Stimulated activated naive CD8-positive, alpha-beta T cell treated with anti-CD3 and anti-CD28 coated beads, Interleukin-15, amount 100 ng/mL, for 72 hours (primary cell): ENCODE data around the gene AXIN1.

ENCODE experiments used
- ATAC-seq: fragments of 150-1000 bp; cut with Tn5 transposase; 2 replicates; pipeline ENCODE4 v1.10.0; 2021; ENCODE audit warnings: mild to moderate bottlenecking, moderate library complexity
- DNase-seq, 2 donors: peaks; one replicate each; pipeline ENCODE4 v3.0.0; 2021 to 2022
- H3K27ac Mint-ChIP-seq, 2 donors: one replicate each; pipeline ENCODE4 v1.8.0; 2022; ENCODE audit warnings: mild to moderate bottlenecking in 2 of 2, mixed read lengths in 2 of 2, moderate library complexity in 2 of 2
- H3K27me3 Mint-ChIP-seq: one replicate; pipeline ENCODE4 v1.8.0; 2022; ENCODE audit warnings: mixed read lengths
- H3K4me1 Mint-ChIP-seq: one replicate; pipeline ENCODE4 v1.8.0; 2022; ENCODE audit warnings: mild to moderate bottlenecking, mixed read lengths
- H3K4me3 Mint-ChIP-seq, 2 donors: one replicate each; pipeline ENCODE4 v1.8.0; 2022; ENCODE audit warnings: mild to moderate bottlenecking in 2 of 2, mixed read lengths in 2 of 2, moderate library complexity in 1 of 2
- H3K9me3 Mint-ChIP-seq, 2 donors: one replicate each; pipeline ENCODE4 v1.8.0; 2022; ENCODE audit warnings: mixed read lengths in 2 of 2

AXIN1 gene

GRCh38 chr16:293043-293775 lies 59.3 kb downstream of the AXIN1 start:
- Mint-ChIP-seq H3K9me3 (no peaks in the 10 kb centered on the region), H3K4me1 (no peaks in the 10 kb centered on the region), H3K4me3 (no peak overlapping the region)

GRCh38 chr16:291539-291938 lies 61.0 kb downstream of the AXIN1 start:
- Mint-ChIP-seq H3K4me3 (no peak overlapping the region), H3K4me1 (no peaks in the 10 kb centered on the region), H3K27me3 (no peaks in the 10 kb centered on the region), H3K9me3 (no peaks in the 10 kb centered on the region), H3K27ac (peak overlapping the region in 1 of 2 donors; percentile 34)
- ATAC-seq (no peak), DNase-seq (no peak)

More at GRCh38 chr16:293043-293775, 59.3 kb downstream of the AXIN1 start:
- ATAC-seq: no peak
- H3K27ac Mint-ChIP-seq: no peak overlapping the region
- H3K27me3 Mint-ChIP-seq: no peaks in the 10 kb centered on the region
- DNase-seq: no peak

GRCh38 chr16:290681-291405 lies 61.7 kb downstream of the AXIN1 start:
- no peak for ATAC-seq
- H3K9me3 Mint-ChIP-seq: no peaks in the 10 kb centered on the region
- no peak for DNase-seq
- no peak overlapping the region for H3K4me3 Mint-ChIP-seq
- H3K27me3 Mint-ChIP-seq: no peaks in the 10 kb centered on the region
- no peaks in the 10 kb centered on the region for H3K4me1 Mint-ChIP-seq
- no peak overlapping the region for H3K27ac Mint-ChIP-seq

GRCh38 chr16:290015-290680 lies 62.4 kb downstream of the AXIN1 start:
- Mint-ChIP-seq H3K4me1 (no peaks in the 10 kb centered on the region), H3K27ac (peak overlapping the region in 1 of 2 donors; percentile 48), H3K4me3 (no peak overlapping the region), H3K9me3 (no peaks in the 10 kb centered on the region), H3K27me3 (no peaks in the 10 kb centered on the region)
- DNase-seq (no peak), ATAC-seq (no peak)

GRCh38 chr16:289395-289997 lies 63.0 kb downstream of the AXIN1 start:
- no peaks in the 10 kb centered on the region for H3K9me3 Mint-ChIP-seq
- H3K27me3 Mint-ChIP-seq: no peaks in the 10 kb centered on the region
- DNase-seq: no peak
- H3K4me3 Mint-ChIP-seq: no peak overlapping the region
- no peaks in the 10 kb centered on the region for H3K4me1 Mint-ChIP-seq
- no peak for ATAC-seq
- no peak overlapping the region for H3K27ac Mint-ChIP-seq

GRCh38 chr16:287981-288920 lies 64.3 kb downstream of the AXIN1 start:
- no peak overlapping the region for H3K4me3 Mint-ChIP-seq
- no peaks in the 10 kb centered on the region for H3K4me1 Mint-ChIP-seq
- no peaks in the 10 kb centered on the region for H3K9me3 Mint-ChIP-seq
- H3K27ac Mint-ChIP-seq: peak overlapping the region in 1 of 2 donors; percentile 95
- no peaks in the 10 kb centered on the region for H3K27me3 Mint-ChIP-seq
- DNase-seq (no peak), ATAC-seq (no peak)

- Mint-ChIP-seq H3K27ac (no peak overlapping the region), H3K27me3 (peaks cover 8% of the 10 kb centered on the region), H3K4me1 (no peaks in the 10 kb centered on the region), H3K4me3 (no peak overlapping the region), H3K9me3 (no peaks in the 10 kb centered on the region)
- DNase-seq (no peak), ATAC-seq (no peak)
These were observed 65.2 kb downstream of the AXIN1 start for GRCh38 chr16:287298-287811.

- Mint-ChIP-seq H3K27ac (no peak overlapping the region), H3K4me1 (no peaks in the 10 kb centered on the region)
- DNase-seq: no peak
These were observed 65.8 kb downstream of the AXIN1 start for GRCh38 chr16:286491-287297.

GRCh38 chr16:285146-286055 lies 67.1 kb downstream of the AXIN1 start:
- Mint-ChIP-seq H3K4me3 (no peak overlapping the region), H3K9me3 (no peaks in the 10 kb centered on the region), H3K4me1 (no peaks in the 10 kb centered on the region), H3K27ac (no peak overlapping the region), H3K27me3 (peaks cover 26% of the 10 kb centered on the region)
- ATAC-seq (no peak), DNase-seq (no peak)

More at GRCh38 chr16:286491-287297, 65.8 kb downstream of the AXIN1 start:
- ATAC-seq: no peak
- no peaks in the 10 kb centered on the region for H3K9me3 Mint-ChIP-seq
- H3K4me3 Mint-ChIP-seq: no peak overlapping the region
- H3K27me3 Mint-ChIP-seq: peaks cover 15% of the 10 kb centered on the region

GRCh38 chr16:284204-285120 lies 68.1 kb downstream of the AXIN1 start:
- Mint-ChIP-seq H3K4me3 (no peak overlapping the region), H3K27ac (no peak overlapping the region), H3K9me3 (no peaks in the 10 kb centered on the region), H3K27me3 (peaks cover 27% of the 10 kb centered on the region), H3K4me1 (peaks cover under 1% of the 10 kb centered on the region)
- no peak for DNase-seq
- ATAC-seq: no peak

GRCh38 chr16:283033-283805 lies 69.3 kb downstream of the AXIN1 start, which contains the start of gene PDIA2:
Gene PDIA2, plus strand, starts transcription at chr16:283164. Its CDS starts 6 bp downstream, at chr16:283170.
- H3K4me1 Mint-ChIP-seq: peaks cover 11% of the 10 kb centered on the region
- H3K4me3 Mint-ChIP-seq: no peak within 1 kb of the TSS
- H3K9me3 Mint-ChIP-seq: no peaks in the 10 kb centered on the region
- H3K27ac Mint-ChIP-seq: no peak within 1 kb of the TSS
- peaks cover 39% of the 10 kb centered on the region for H3K27me3 Mint-ChIP-seq
- DNase-seq (no peak), ATAC-seq (no peak)

GRCh38 chr16:282491-282890 lies 70.0 kb downstream of the AXIN1 start:
- H3K4me1 Mint-ChIP-seq: peaks cover 11% of the 10 kb centered on the region
- no peaks in the 10 kb centered on the region for H3K9me3 Mint-ChIP-seq
- no peak for DNase-seq
- no peak overlapping the region for H3K4me3 Mint-ChIP-seq
- peaks cover 44% of the 10 kb centered on the region for H3K27me3 Mint-ChIP-seq
- ATAC-seq: no peak
- no peak overlapping the region for H3K27ac Mint-ChIP-seq
